GM12801 (cell line): ENCODE data around the gene SNAI3.

ENCODE experiments used
- TF ChIP-seq, protein P1 (sequence below): IDR thresholded peaks from one replicate; pipeline ENCODE4 v1.5.1; 2011; ENCODE audit warnings: control low read depth; ENCODE audit not compliant: insufficient read length; ENCODE audit errors: extremely low read depth

The SNAI3 gene

GRCh38 chr16:88706229-88706964 lies 20.1 kb upstream of the SNAI3 start, which contains the start of the genes CTU2 and RNF166:
Gene CTU2 (plus strand): TSS chr16:88706503. CDS start chr16:88706531, 28 bp downstream.
Gene RNF166 (minus strand): TSS chr16:88706408. CDS start chr16:88706325, 83 bp downstream.
- TF ChIP-seq, protein P1, sequence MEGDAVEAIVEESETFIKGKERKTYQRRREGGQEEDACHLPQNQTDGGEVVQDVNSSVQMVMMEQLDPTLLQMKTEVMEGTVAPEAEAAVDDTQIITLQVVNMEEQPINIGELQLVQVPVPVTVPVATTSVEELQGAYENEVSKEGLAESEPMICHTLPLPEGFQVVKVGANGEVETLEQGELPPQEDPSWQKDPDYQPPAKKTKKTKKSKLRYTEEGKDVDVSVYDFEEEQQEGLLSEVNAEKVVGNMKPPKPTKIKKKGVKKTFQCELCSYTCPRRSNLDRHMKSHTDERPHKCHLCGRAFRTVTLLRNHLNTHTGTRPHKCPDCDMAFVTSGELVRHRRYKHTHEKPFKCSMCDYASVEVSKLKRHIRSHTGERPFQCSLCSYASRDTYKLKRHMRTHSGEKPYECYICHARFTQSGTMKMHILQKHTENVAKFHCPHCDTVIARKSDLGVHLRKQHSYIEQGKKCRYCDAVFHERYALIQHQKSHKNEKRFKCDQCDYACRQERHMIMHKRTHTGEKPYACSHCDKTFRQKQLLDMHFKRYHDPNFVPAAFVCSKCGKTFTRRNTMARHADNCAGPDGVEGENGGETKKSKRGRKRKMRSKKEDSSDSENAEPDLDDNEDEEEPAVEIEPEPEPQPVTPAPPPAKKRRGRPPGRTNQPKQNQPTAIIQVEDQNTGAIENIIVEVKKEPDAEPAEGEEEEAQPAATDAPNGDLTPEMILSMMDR = no peak

DNA sequence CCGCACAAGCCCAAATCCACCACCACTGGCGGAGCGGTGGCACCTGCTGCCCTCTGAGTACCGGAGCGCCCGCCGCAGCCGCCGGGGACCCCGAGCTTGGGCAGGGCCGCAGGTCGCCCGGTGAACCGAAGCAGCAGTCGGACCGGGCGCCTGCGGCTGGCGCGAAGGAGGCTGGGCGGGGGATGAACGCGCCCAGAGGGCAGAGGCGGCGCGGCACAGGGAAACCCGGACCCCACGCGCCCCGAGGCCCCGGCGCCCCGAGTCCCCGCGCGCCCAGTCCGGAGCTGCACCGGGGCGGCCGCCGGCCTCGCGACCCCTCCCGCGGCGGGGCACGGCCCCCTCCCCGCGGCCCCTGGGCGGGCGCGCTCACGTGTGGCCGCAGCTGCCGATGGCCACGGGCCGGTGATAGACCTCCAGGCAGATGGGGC lies 19.5 kb upstream of the SNAI3 start:
- TF ChIP-seq, protein P1 = no peak

DNA sequence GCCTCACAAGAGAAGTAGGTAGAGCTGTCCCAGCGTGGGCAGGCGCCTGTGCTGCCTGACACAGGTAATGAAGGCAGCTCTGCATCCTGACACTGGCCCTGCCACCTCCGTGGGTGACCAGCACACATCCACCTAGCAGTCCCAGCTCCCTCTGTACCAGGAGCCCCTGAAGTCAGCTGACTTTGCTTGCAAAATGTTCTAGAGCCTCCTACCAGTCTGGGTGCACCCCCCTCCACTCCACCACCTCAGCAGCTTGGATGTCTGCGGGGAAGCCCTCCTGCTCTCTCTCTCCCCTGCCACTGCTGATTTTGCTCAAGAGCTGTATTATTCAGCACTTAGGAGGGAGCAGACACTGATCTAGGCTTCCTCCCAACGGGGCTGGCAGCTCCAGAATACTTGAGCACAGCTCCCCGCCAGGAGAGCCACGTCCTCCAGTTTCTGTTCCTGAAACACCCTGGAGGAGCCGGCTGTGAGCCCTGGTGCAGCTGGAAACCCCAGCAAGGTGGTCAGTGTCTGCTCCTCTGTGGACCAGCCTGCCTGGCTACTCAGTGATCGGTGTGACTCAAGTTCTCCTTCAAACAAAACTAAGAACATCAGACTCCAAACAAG lies 18.9 kb upstream of the SNAI3 start:
- TF ChIP-seq, protein P1 = no peak

DNA sequence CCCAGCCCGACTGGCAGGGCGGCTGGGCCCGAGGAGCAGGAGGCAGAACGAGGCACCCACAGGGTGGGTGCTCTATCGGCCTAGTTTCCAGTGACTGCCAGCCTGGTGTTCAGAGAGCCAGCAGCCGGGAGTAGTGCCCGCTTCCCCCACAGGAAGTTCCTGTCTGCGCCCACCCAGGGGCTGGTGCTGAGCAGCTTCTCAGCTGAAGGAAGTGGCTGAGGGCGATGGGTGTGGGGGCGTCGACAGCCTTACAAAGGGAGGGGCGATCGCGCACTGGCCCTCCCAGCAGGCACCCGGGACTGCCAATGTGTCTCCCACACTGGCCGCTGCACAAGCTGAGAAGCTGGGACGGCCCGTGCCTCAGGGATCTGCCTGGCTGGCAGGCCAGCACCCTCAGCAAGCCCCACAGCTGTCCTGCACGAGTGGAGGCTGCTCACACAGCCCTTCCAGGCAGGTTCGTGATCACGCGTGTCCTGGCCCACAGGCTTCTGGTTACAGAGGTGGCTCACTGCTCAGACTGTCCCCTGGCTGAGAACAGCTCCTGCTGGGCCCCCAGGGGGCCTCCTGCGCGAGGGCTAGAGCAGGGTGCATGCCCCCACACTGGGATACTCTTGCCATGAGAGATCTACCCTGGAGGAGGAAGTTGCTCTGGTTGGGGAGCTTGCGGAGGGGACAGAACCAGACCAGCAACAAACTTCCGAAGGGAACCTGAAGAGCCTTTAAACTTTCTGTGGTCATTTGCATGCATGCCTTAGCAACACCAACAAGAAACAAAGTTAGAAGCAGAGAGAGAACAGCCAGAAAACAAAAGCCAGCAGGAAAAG lies 17.4 kb upstream of the SNAI3 start:
- TF ChIP-seq, protein P1 = no peak

GRCh38 chr16:88702371-88703210 lies 16.3 kb upstream of the SNAI3 start:
- TF ChIP-seq, protein P1 = no peak

DNA sequence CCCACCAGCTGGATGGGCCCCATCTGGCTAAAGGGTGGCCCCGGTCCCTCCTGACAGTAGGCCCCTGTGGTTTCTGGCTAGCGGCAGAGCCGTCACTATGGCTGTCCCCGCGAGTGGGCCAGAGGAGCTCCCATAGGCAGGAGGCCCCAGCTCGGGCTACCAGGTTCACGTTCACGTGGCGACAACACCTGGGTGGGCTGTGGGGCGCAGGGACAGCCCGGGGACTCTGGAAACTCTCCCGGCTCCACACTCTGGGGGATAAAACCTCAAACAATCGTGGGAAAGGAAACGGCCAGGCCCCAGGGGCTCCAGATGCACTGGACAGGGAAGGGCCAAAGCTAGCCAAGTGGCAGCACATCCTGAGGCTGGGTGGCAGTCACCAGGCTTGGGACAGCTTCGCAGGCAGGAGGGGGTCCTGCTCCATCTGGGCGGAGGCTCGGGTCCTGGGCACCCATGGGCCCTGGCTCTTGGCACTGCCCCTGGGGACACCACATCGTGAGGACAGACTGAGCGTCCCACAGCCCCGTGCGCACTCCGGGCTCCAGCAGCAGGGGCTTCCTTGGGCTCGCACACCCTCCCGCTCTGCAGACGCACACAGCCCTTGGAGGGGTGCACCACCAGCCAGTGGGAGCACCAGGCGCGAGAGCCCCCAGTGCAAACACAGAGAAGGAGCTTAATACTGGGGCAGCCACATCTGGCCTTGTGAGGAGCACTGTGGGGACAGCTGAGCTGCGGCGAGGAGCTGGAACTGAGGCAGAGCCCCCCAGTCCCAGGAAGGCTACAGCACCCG lies 15.5 kb upstream of the SNAI3 start:
- TF ChIP-seq, protein P1 = no peak
